H7 (cell line): ENCODE measurements around the gene KLHDC7A. TPM values are rescaled to one million over a fixed set of nuclear protein-coding genes. Genes with fewer than 3 reads are reported as not detected.
"Not testable (repeated sequence)": the region's sequence is repeated elsewhere in the genome, so short reads cannot be mapped to it uniquely, and the experiment has no call there.

Experiments used
- DNase-seq: peaks from one replicate; pipeline ENCODE4 v3.0.0; 2012
- H3K27me3 ChIP-seq: 2 replicates; pipeline ENCODE4 v1.6.0; 2011; ENCODE audit warnings: mild to moderate bottlenecking, low read length; ENCODE audit not compliant: control insufficient read depth, insufficient read depth
- H3K36me3 ChIP-seq: replicated peaks from 2 replicates; pipeline ENCODE4 v1.5.1; 2011; ENCODE audit warnings: low read length; ENCODE audit not compliant: control insufficient read depth, insufficient read depth
- H3K4me3 ChIP-seq: 2 replicates; pipeline ENCODE4 v1.5.1; 2011; ENCODE audit warnings: low read depth, mild to moderate bottlenecking, control low read depth, low read length, moderate library complexity; ENCODE audit not compliant: insufficient read depth
- total RNA-seq: library from RNA; depleted of rRNA; stranded (reverse); fragments of >200 nt; shearing (Covaris generic); gene quantifications from 2 replicates; pipeline ENCODE4 v1.2.3, GENCODE V29; 2014; rRNA removed

Gene KLHDC7A
- total RNA-seq = 11.2 and 17.8 TPM in 2 replicates

- Histone ChIP-seq H3K4me3 (peak within 1 kb of the TSS; percentile 31), H3K27me3 (no peaks in the 10 kb centered on the region), H3K36me3 (peaks cover 5% of the 10 kb centered on the region)
- DNase-seq = peak; percentile 94
Observed at GRCh38 chr1:18480315-18481189, at the start of gene KLHDC7A. TSS of gene KLHDC7A (plus strand) at chr1:18480930. CDS start at chr1:18480982, 52 bp downstream.

- no peak for DNase-seq
- H3K27me3 ChIP-seq = no peaks in the 10 kb centered on the region; the same call in 1 of the 2 replicates
- no peak overlapping the region for H3K4me3 ChIP-seq
- H3K36me3 ChIP-seq = no peaks in the 10 kb centered on the region
Observed at GRCh38 chr1:18434041-18434440, 46.7 kb upstream of the KLHDC7A start.

DNA sequence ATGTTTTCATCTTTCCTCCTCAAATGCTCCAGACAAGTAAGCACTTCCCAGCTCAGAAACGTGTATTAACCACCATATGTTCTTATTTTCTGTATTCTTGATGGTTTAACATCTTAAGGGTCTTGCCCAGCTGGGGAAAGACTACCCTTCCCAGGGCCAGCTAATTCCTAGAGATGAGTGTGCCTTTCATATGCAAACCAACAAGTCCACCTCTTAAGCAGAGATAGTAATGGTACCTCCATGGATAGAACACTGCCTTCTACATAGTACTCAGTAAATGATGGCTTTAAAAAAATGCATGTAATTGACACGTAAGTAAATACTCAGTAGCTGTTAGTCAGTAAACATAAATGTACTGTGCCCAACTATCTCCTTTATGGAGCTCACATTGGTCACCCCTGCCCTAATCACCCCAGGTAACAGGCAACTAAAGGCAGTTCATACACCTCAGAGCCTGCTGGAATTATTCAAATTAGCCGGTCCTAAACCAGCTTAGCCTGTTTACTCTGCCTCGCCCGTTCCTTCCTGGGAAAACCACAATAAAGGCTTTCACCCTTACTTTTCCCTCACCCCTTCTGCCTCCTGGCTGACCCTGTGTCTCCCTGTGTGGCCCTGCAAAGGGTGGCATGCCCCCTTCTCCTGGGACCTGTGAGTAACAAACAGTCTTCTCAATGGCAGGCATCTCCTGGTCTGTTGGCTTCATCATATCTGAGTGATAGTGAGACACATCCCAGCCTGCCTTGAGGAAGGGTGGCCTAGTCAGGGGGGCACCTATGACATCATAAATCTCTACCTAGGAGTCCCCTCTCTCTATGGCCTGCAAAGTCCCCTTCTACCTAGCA lies 40.1 kb upstream of the KLHDC7A start:
- no peak for DNase-seq
- H3K36me3 ChIP-seq = no peaks in the 10 kb centered on the region
- H3K4me3 ChIP-seq = no peak overlapping the region
- no peaks in the 10 kb centered on the region; the same call in 1 of the 2 replicates for H3K27me3 ChIP-seq

DNA sequence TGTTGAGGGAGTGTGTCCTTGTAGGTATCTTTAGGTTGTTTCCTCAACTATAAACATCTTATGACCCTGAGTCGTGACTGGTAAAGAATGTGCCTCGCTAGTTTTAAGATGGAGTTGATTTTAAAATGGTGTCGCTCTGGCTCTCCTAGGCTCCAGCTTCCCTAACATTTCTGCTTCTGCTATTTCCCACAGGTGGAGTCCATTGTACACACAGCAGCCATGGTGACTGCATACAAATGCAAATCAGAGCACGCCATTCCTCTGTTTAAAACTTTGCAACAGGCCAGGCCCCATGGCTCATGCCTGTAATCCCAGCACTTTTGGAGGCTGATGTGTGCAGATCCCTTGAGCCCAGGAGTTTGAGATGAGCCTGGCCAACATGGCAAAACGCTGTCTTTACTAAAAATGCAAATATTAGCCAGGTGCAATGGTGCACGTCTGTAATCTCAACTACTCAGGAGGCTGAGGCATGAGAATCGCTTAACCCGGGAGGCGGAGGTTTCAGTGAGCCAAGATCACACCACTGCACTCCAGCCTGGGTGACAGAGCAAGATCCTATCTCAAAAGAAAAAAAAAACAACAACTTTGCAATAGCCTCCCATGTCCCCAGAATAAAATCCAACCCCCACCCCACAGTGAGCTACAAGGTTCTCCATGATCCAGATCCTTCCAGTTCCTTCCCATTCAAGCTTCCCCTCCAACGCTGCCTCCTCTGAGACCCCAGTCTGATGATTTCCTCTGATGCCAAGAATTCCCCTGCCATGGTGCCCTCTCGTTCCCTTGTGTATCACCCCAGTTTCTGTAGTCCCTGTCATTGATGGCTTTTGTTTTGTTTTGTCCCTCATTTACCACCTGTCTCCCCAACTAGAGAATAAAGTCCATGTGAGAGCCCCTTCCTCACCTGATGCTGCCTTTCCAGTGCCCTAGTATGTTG lies 36.9 kb upstream of the KLHDC7A start:
- Histone ChIP-seq H3K27me3 (no peaks in the 10 kb centered on the region; the same call in 1 of the 2 replicates), H3K36me3 (no peaks in the 10 kb centered on the region), H3K4me3 (no peak overlapping the region)
- DNase-seq = no peak

DNA sequence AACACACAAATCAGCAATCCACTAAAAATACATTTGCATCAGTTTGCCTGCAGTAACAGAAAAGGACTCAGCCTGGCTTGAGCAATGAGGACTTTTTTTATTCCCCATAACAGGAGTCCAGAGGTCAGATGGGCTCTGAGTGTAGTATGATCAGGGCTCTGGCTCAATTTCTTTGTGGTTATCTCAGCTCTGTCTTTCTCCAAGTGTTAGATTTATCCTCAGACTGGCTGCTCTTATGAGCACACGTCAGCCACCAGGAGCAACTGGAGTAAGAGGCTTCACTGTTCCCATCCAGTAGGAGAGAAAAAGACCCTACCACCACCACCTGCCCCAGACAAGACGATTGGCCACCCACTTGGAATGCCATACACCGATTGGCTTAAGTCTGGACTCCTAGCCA lies 36.2 kb upstream of the KLHDC7A start:
- Histone ChIP-seq H3K4me3 (no peak overlapping the region), H3K36me3 (no peaks in the 10 kb centered on the region), H3K27me3 (no peaks in the 10 kb centered on the region; the same call in 1 of the 2 replicates)
- no peak for DNase-seq

GRCh38 chr1:18446751-18447150 lies 34.0 kb upstream of the KLHDC7A start:
- no peak overlapping the region for H3K4me3 ChIP-seq
- no peaks in the 10 kb centered on the region; the same call in 1 of the 2 replicates for H3K27me3 ChIP-seq
- no peak for DNase-seq
- no peaks in the 10 kb centered on the region for H3K36me3 ChIP-seq

GRCh38 chr1:18447509-18448220 lies 33.1 kb upstream of the KLHDC7A start:
- Histone ChIP-seq H3K27me3 (no peaks in the 10 kb centered on the region; the same call in 1 of the 2 replicates), H3K36me3 (no peaks in the 10 kb centered on the region), H3K4me3 (no peak overlapping the region)
- peak; percentile 54 for DNase-seq

DNA sequence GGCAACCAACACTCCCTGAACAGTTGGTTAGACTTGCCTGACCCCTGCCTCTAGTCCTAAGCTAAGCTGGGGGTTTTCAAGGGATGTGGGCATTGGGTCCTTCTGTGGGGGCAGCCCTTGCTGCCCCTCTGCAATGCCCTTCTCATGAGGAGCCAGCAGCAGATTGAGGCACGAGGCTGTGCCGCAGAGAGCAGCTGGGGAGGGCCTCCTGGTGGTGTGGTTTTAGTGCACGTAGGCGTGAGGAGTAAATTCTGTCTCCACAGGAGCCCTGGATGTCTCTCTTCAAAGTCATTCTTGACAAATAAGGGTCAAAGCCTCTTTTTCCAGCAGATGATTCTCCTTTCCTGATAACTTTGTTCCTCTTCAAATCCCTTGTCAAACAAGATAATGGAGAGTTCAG lies 31.8 kb upstream of the KLHDC7A start:
- no peak for DNase-seq
- H3K36me3 ChIP-seq = no peaks in the 10 kb centered on the region
- no peaks in the 10 kb centered on the region; the same call in 1 of the 2 replicates for H3K27me3 ChIP-seq
- H3K4me3 ChIP-seq = no peak overlapping the region

DNA sequence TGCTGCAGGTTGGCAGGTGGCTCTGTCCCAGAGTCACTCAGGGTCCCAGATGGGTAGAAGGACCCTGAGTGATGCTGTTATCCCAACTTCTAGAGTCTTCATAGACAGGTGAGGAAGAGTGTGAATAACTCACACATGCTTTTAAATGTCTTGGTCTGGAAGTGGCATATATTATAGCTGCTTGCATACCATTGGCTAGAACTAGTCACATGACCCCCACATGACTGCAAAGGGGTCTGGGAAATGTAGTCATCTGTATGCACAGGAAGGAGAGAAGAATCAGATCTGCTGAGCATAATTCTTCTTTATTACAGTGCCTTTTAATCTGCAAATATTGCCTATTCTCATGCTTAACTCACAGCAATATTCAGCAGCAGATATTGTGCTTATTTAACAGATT lies 28.2 kb upstream of the KLHDC7A start:
- peak; percentile 68 for DNase-seq
- no peaks in the 10 kb centered on the region for H3K27me3 ChIP-seq
- H3K36me3 ChIP-seq = no peaks in the 10 kb centered on the region
- no peak overlapping the region for H3K4me3 ChIP-seq

GRCh38 chr1:18458133-18459092 lies 22.3 kb upstream of the KLHDC7A start:
- Histone ChIP-seq H3K27me3 (no peaks in the 10 kb centered on the region; the same call in 1 of the 2 replicates), H3K4me3 (no peak overlapping the region), H3K36me3 (no peaks in the 10 kb centered on the region)
- DNase-seq = no peak

DNA sequence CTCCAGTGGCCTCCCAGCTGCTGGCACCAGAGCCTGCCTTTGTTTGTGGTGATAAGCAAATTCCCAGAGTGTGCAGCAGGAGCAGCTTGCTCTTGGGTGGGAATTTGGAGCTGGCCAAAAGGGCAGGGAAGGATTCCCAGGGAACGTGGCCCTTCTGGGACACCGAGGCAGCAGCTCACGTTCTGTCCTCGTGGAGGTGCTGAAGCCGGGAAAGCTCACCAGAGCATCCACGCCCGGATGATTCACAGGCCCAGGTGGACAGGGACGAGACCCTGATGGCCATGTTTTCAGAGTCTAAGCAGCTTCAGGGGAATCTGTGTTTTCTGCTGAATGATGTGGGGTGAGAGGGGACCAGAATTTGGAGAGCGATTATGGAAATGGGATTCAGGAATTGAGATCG lies 19.1 kb upstream of the KLHDC7A start:
- H3K4me3 ChIP-seq = no peak overlapping the region
- H3K36me3 ChIP-seq = no peaks in the 10 kb centered on the region
- H3K27me3 ChIP-seq = no peaks in the 10 kb centered on the region; the same call in 1 of the 2 replicates
- DNase-seq = no peak

GRCh38 chr1:18462517-18462916 lies 18.2 kb upstream of the KLHDC7A start:
- H3K36me3 ChIP-seq, DNase-seq, H3K27me3 ChIP-seq, H3K4me3 ChIP-seq: not testable (repeated sequence)
